Endothelial cell (in vitro differentiated cells): ENCODE results near the gene DPYSL4. TPM values are rescaled to one million over a fixed set of nuclear protein-coding genes. Genes with fewer than 3 reads are reported as not detected.

Experiments
- DNase-seq: peaks from one replicate; pipeline ENCODE4 v3.0.0; 2021; ENCODE audit warnings: low spot score
- H3K27ac Mint-ChIP-seq: one replicate; pipeline ENCODE4 v1.8.0; 2021; ENCODE audit warnings: mixed read lengths, inconsistent platforms; ENCODE audit not compliant: unreplicated experiment
- H3K27me3 Mint-ChIP-seq: one replicate; pipeline ENCODE4 v1.8.0; 2021; ENCODE audit warnings: mild to moderate bottlenecking, moderate library complexity, mixed read lengths, inconsistent platforms; ENCODE audit not compliant: unreplicated experiment
- H3K36me3 Mint-ChIP-seq: one replicate; pipeline ENCODE4 v1.8.0; 2021; ENCODE audit warnings: mild to moderate bottlenecking, low read depth, mixed read lengths, inconsistent platforms; ENCODE audit not compliant: unreplicated experiment
- H3K4me1 Mint-ChIP-seq: one replicate; pipeline ENCODE4 v1.8.0; 2021; ENCODE audit warnings: mild to moderate bottlenecking, mixed read lengths, inconsistent platforms; ENCODE audit not compliant: unreplicated experiment
- H3K4me3 Mint-ChIP-seq: one replicate; pipeline ENCODE4 v1.8.0; 2021; ENCODE audit warnings: mild to moderate bottlenecking, mixed read lengths, inconsistent platforms; ENCODE audit not compliant: unreplicated experiment
- H3K9me3 Mint-ChIP-seq: one replicate; pipeline ENCODE4 v1.8.0; 2021; ENCODE audit warnings: mixed read lengths, inconsistent platforms; ENCODE audit not compliant: unreplicated experiment
- CTCF ChIP-seq: fragments of 200-600 bp; sonication (generic); IDR thresholded peaks from one replicate; pipeline ENCODE4 v1.5.0; 2021; ENCODE audit warnings: antibody characterized with exemption; ENCODE audit not compliant: unreplicated experiment
- total RNA-seq: library from RNA; stranded (reverse); fragmentation: NEBNext Ultra II Directional; extraction: Animal tissue kit (Norgen Biotek cat#: 25700); gene quantifications from one replicate; pipeline ENCODE4 v1.2.1, GENCODE V29; 2021; ENCODE audit not compliant: unreplicated experiment

Gene DPYSL4
- total RNA-seq, 1 donor from 2014 or later, result 15.0 TPM

GRCh38 chr10:132142396-132143161 is 44.2 kb upstream of the DPYSL4 start:
- no peaks in the 10 kb centered on the region for H3K9me3 Mint-ChIP-seq
- H3K27me3 Mint-ChIP-seq, result peaks cover 9% of the 10 kb centered on the region
- no peak overlapping the region for H3K4me3 Mint-ChIP-seq
- H3K36me3 Mint-ChIP-seq, result no peaks in the 10 kb centered on the region
- H3K4me1 Mint-ChIP-seq, result peaks cover 3% of the 10 kb centered on the region
- DNase-seq, result peak; percentile 73
- TF ChIP-seq CTCF, result peak; percentile 80
- no peak overlapping the region for H3K27ac Mint-ChIP-seq

GRCh38 chr10:132143162-132143561 is 43.6 kb upstream of the DPYSL4 start:
- peak; percentile 54 for DNase-seq
- no peak for TF ChIP-seq CTCF
- Mint-ChIP-seq H3K4me1 (peaks cover 3% of the 10 kb centered on the region), H3K36me3 (no peaks in the 10 kb centered on the region), H3K27me3 (peaks cover 9% of the 10 kb centered on the region), H3K4me3 (peak overlapping the region; percentile 27), H3K9me3 (no peaks in the 10 kb centered on the region), H3K27ac (peak overlapping the region; percentile 55)

GRCh38 chr10:132144086-132144485 is 42.7 kb upstream of the DPYSL4 start:
- Mint-ChIP-seq H3K36me3 (no peaks in the 10 kb centered on the region), H3K27ac (no peak overlapping the region), H3K27me3 (peaks cover 7% of the 10 kb centered on the region), H3K9me3 (no peaks in the 10 kb centered on the region), H3K4me1 (peaks cover 3% of the 10 kb centered on the region), H3K4me3 (no peak overlapping the region)
- no peak for TF ChIP-seq CTCF
- peak; percentile 45 for DNase-seq

GRCh38 chr10:132145002-132145401 is 41.7 kb upstream of the DPYSL4 start:
- no peaks in the 10 kb centered on the region for H3K9me3 Mint-ChIP-seq
- H3K27ac Mint-ChIP-seq, result no peak overlapping the region
- H3K36me3 Mint-ChIP-seq, result no peaks in the 10 kb centered on the region
- DNase-seq, result no peak
- peaks cover 3% of the 10 kb centered on the region for H3K4me1 Mint-ChIP-seq
- no peak overlapping the region for H3K4me3 Mint-ChIP-seq
- peaks cover 7% of the 10 kb centered on the region for H3K27me3 Mint-ChIP-seq
- TF ChIP-seq CTCF, result no peak

GRCh38 chr10:132145521-132146185 is 41.1 kb upstream of the DPYSL4 start:
- Mint-ChIP-seq H3K27ac (no peak overlapping the region), H3K36me3 (no peaks in the 10 kb centered on the region), H3K9me3 (no peaks in the 10 kb centered on the region), H3K4me1 (peaks cover 3% of the 10 kb centered on the region), H3K27me3 (peaks cover 7% of the 10 kb centered on the region), H3K4me3 (no peak overlapping the region)
- no peak for TF ChIP-seq CTCF
- no peak for DNase-seq
